ENCODE measurements around the gene HGS. TPM values are rescaled to one million over a fixed set of nuclear protein-coding genes. Genes with fewer than 3 reads are reported as not detected.

The HGS gene
- total and polyA plus RNA-seq, 2 of the 8 experiments (the other 6 are each of a cell fraction or from before 2014, with no cell fraction given), result 80.8 to 99.7 TPM

- FAIRE-seq (no peak), DNase-seq (ENCODE audit: low read depth in 1 of 2, low spot score in 2 of 2) (no peak)
- H4K20me1 ChIP-seq (replicated peaks in 1 of 2; ENCODE audit: control insufficient read depth in 1 of 2, insufficient read depth in 2 of 2, low read length in 2 of 2), result peaks cover 0 to 2% of the 10 kb centered on the region in 2 experiments
- WGBS, 2 experiments (ENCODE audit: extremely low coverage in 1 of 2, insufficient coverage in 1 of 2, insufficient read length in 1 of 2, insufficient replicate concordance in 2 of 2, low coverage in 1 of 2, low lambda C conversion rate in 2 of 2, missing lambda C conversion rate in 1 of 2), result 86% methylated on average over 6 of the region's 9 CpGs; no CpG with 5 or more reads in 1 of the 2 experiments
- H3K79me1 ChIP-seq (ENCODE audit: low read depth, low read length), result peaks cover 3% of the 10 kb centered on the region; the same call in 1 of the 2 replicates
- H3K23ac ChIP-seq (ENCODE audit: insufficient read length), result no peak overlapping the region
- H4K91ac ChIP-seq (replicated peaks; ENCODE audit: insufficient read length, low read length), result no peak overlapping the region
- no peaks in the 10 kb centered on the region for H3K79me2 ChIP-seq (ENCODE audit: control insufficient read depth in 1 of 2, insufficient read depth in 2 of 2, low read length in 2 of 2)
- H3K14ac ChIP-seq (ENCODE audit: insufficient read length), result no peak overlapping the region
- H2AK5ac ChIP-seq (ENCODE audit: low read depth, low read length), result no peak overlapping the region
- POLR2A ChIA-PET (ENCODE audit: partially characterized antibody), result interaction anchor here (0.6 to 2.6 kb wide), 4 partner anchors 12 to 53 kb away, joined by 3 to 10 read pairs (median 5); partner anchors contain the start of genes NPLOC4 and TSPAN10
- H3K9ac ChIP-seq (replicated peaks in 1 of 4; ENCODE audit: extremely low read depth in 1 of 4, low read depth in 3 of 4, low read length in 3 of 4), result no peak overlapping the region
- H3K27ac ChIP-seq (ENCODE audit: low read depth, low read length), result no peak overlapping the region
- CTCF ChIA-PET (ENCODE audit: partially characterized antibody), result interaction anchor here (0.6 kb wide), 1 partner anchor 42 kb away, joined by 3 read pairs; no protein-coding TSS in a partner anchor
- H3K4me1 ChIP-seq (replicated peaks in 1 of 4; ENCODE audit: control insufficient read depth in 3 of 4, insufficient read depth in 4 of 4, low read length in 3 of 4), result peaks cover 0 to 24% (median 8%) of the 10 kb centered on the region in 4 experiments; a peak in 6 of 7 replicates
- H3K18ac ChIP-seq (ENCODE audit: extremely low read depth, low read length), result no peak overlapping the region
- H3K4me3 ChIP-seq (ENCODE audit: extremely low read depth in 1 of 4, insufficient read depth in 2 of 4, low read depth in 3 of 4, low read length in 4 of 4), result no peak overlapping the region
- H3K56ac ChIP-seq (replicated peaks; ENCODE audit: insufficient read length, low read depth, low read length), result no peak overlapping the region
- no peak overlapping the region for H2BK20ac ChIP-seq (ENCODE audit: low read length)
- no peak overlapping the region for H3K4me2 ChIP-seq (ENCODE audit: insufficient read depth in 1 of 2, low read depth in 2 of 2, low read length in 2 of 2)
- H3K23me2 ChIP-seq (ENCODE audit: low read depth, low read length), result peaks cover 10% of the 10 kb centered on the region
- no peak overlapping the region for H2BK120ac ChIP-seq (replicated peaks; ENCODE audit: low read depth, low read length)
- no peak overlapping the region for H2BK12ac ChIP-seq (ENCODE audit: low read depth, low read length)
- H3K4ac ChIP-seq (replicated peaks; ENCODE audit: insufficient read length, low read depth, low read length), result no peak overlapping the region
- H2AFZ ChIP-seq (ENCODE audit: low read length), result no peak overlapping the region
- peaks cover 2 to 15% (median 9%) of the 10 kb centered on the region in 4 experiments; a peak in 5 of 7 replicates for H3K27me3 ChIP-seq (replicated peaks in 1 of 4; ENCODE audit: control insufficient read depth in 3 of 4, extremely low read depth in 1 of 4, insufficient read depth in 3 of 4, low read length in 3 of 4)
- no peaks in the 10 kb centered on the region for H3K9me3 ChIP-seq (ENCODE audit: insufficient read depth in 2 of 2, low read depth in 1 of 2, low read length in 1 of 2)
- H2BK15ac ChIP-seq (ENCODE audit: low read length), result no peak overlapping the region
- H2BK5ac ChIP-seq (ENCODE audit: low read depth, low read length), result no peak overlapping the region
- no peaks in the 10 kb centered on the region for H3K36me3 ChIP-seq (ENCODE audit: control insufficient read depth in 2 of 4, insufficient read depth in 4 of 4, low read length in 3 of 4)
- peak overlapping the region; percentile 77 for H4K8ac ChIP-seq (ENCODE audit: extremely low read depth, insufficient read depth, low read length)
- no peak overlapping the region for H4K5ac ChIP-seq (ENCODE audit: insufficient read length, low read depth, low read length)
- TF ChIP-seq SP1 (IDR thresholded peaks at IDR 0.05; ENCODE audit: low read depth, low read length), result no peak
Observed at GRCh38 chr17:81650951-81651350, 32.9 kb upstream of the HGS start.

All from H1 (cell line).